ENCODE measurements around the gene CACNA1C.

DNA sequence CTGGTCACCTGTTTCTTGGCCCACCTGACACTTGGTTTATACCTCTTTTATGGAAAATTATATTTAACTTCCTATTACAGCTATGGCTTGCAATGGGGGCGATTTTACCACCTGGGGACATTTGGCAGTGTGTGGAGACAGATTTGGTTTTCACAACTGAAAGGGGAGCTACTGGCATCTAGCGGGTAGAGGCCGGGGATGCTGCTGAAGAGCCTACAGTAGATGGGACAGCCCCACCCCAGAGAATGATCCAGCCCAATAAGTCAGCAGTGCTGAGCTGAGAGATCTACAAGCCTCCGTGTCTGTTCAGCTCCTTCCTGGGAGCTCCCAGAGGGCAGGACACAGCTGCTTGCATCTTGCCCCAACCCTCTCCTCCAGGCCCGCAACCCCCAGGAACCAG is 302.8 kb downstream of the CACNA1C start:
- TF ChIP-seq POLR2A (IDR thresholded peaks at IDR 0.05; ENCODE audit: low read depth, low read length) (no peak), POLR2AphosphoS5 (IDR thresholded peaks at IDR 0.05; ENCODE audit: low read depth, low read length) (no peak), POU2F2 (IDR thresholded peaks at IDR 0.05; ENCODE audit: low read depth, low read length) (no peak), TAF1 (IDR thresholded peaks at IDR 0.05; ENCODE audit: low read depth, low read length) (no peak)

Data from GM12891 (cell line).